Activated CD4-positive, alpha-beta T cell treated with anti-CD3 and anti-CD28 coated beads, Interleukin-10, Interleukin-2, amounts not matched to agents 100 ng/mL and 50 ng/mL, durations not matched to agents 16 hours and 8 hours (primary cell): ENCODE data around the gene ZNF335.
A peak's percentile ranks its signal among the peaks of the same experiment; 100 is the strongest.
"Not testable (repeated sequence)": the region's sequence is repeated elsewhere in the genome, so short reads cannot be mapped to it uniquely, and the experiment has no call there.

Source experiments
- DNase-seq: peaks from one replicate; pipeline ENCODE4 v3.0.0-alpha.2; 2020

The ZNF335 gene

DNA sequence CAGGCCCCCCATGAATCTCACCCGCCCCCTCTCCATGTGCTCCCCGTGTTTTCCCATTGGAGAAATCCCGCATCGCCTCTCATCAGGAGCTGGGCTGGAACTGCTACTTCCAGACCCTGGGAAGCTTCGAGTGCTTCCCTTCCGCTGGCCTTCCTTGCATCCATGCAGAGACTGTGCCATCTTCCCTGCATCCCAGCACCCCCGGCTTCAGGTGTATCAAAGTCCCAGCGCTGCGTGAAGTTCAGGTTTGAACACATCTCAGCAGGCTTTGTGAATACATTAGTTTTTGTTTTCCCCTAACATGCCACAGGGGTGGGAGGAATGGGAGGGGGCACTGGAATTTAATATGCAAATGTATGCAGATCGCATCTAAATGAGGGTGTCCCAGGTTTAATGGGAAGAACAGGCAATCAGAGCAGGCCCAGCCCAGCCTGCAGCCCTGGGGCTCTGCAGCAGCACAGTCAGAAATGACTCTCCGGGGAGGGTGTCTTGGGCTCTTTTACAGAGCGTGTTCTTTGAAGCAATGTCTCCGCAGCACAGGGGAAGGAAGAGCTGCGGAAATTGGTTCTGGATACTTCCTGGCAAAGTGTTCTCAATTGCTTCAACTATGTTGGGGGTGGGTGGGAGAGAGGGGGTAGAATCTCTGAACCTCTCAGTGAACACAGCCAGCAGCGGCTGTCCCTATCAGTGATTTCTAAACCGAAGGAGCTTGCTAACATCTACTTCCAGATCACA is 28.4 kb upstream of the ZNF335 start:
- DNase-seq, result peak; percentile 26

DNA sequence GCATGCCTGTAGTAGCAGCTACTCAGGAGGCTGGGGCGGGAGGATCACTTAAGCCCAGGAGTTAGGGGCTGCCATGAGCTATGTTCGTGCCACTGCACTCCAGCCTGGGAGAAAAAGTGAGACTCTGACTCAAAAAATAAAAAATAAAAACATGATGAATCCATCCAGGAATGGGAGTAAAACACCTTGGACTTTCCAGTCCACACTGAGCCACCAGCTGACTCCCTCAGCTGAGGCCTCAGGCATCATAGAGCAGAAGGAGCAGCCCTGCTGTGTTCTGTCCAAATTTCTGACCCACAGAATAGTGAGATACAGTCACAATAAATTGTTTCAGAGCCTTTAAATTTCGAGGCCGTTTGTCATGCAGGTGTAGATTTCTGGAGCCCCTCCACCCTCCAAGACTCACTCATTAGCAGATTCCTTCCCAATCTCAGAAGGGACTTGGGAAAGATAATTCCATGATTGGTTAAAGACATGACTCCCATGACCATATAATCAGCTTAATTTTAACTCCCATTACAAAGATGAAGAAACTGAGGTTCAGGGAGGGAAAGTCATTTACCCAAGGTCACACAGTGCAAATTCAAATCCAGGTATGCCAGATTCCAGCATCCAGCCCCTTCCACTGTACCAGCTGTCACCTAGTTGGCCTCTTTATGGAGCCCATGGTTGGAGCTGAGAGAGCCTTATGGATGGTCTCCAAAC is 27.7 kb upstream of the ZNF335 start:
- DNase-seq, result no peak

- peak; percentile 48 for DNase-seq
Observed at GRCh38 chr20:45998761-45999160, 26.8 kb upstream of the ZNF335 start.

DNA sequence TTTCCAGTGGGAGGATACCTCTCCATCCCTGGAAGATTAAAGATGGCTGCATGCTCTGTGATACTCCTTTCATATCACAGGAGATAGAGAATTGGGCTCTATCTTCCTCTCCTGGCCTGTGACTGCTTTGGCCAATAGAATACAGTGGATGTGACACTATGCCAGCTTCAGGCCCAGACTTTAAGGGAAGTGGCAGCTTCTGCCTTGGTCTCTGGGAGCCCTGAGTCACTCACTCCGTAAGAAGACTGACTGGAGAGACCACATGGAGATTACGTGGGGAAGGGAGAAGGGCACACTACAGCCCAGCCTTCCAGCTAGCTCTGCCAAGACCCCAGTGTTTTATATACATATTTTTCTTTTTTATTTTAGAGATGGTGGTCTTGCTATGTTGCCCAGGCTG is 26.3 kb upstream of the ZNF335 start:
- no peak for DNase-seq

DNA sequence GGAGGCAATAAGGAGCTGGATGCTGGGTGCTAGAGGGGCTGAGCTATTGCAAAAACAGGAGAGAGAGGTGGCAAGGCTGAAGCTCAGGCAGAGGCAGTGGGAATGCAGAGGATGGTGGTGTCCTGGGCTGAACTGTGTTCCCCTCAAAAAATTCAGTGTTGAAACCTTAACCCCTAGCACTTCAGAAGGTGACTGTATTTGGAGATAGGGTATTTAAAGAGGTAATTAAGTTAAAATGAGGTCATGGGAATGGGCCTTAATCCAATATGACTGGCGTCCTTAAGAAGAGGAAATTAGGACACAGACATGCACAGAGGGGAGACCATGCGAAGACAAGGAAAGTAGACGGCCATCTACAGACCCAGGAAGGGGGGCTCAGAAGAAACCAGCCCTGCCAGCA is 25.2 kb upstream of the ZNF335 start:
- no peak for DNase-seq

GRCh38 chr20:45995495-45996097 is 23.6 kb upstream of the ZNF335 start:
- not testable (repeated sequence) for DNase-seq

DNA sequence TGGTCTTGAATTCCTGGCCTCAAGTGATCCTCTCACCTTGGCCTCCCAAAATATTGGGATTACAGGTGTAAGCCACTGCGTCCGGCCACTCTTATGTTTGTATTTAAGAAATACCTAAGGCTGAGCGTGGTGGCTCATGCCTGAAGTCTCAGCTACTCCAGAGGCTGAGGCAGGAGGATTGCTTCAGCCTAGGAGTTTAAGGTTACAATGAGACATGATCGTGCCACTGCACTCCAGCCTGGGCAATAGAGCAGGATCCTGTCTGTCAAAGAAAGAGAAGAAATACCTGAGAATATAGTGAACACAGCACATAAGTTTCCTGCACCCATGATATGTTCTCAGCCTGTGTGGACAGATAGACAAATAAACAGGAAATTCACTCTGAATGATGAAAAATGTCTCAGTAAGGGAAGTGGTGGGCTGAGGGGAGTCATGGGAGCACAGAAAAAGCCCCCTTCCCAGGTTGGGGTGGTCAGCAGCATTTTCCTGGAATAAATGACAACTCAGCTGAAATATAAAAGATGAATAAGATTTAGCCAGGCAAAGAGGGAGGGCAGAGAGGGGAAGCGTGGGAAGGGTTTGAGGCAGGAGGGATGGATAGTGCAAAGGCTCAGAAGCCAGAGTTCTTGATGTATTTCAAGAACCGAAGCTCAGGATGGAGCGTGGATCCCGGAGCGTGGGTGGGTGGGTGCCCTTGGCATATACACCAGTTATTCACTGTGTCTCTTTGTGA is 22.9 kb upstream of the ZNF335 start:
- DNase-seq, result no peak

DNA sequence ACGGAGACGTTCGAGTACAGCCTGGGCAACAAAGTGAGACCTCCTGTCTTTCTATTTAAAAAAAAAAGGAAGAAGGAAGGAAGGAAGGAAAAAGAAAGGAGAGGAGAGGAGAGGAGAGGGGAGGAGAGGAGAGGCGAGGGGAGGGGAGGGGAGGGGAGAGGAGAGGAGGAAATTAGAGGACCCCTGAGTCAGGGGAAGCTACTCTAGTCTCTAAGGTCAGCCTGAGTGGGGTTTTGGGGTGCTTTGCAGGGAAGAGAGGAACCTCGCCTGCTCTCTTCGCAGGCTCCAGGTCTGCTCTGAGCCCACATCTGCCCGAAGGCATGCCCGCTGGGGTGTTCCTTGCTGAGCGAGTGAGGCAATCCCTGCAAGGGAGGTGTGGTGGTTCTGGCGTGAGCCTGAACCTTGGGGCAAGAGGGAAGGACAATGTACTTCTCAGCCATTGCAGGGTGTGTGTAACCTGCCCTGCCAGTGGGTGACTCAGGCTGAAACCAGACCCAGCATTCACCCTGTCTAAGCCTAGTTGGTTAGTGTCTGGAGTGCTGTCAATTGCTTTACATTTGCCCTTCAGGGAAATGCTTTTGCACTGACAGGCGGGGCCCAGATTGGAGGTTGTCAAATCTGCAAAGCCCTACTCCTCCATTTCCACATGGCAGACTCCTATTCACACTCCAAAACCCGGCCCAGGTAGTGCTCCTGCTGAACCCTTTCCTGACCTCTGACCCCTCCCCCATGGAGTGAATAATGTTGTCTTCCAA is 21.4 kb upstream of the ZNF335 start:
- DNase-seq, result no peak

DNA sequence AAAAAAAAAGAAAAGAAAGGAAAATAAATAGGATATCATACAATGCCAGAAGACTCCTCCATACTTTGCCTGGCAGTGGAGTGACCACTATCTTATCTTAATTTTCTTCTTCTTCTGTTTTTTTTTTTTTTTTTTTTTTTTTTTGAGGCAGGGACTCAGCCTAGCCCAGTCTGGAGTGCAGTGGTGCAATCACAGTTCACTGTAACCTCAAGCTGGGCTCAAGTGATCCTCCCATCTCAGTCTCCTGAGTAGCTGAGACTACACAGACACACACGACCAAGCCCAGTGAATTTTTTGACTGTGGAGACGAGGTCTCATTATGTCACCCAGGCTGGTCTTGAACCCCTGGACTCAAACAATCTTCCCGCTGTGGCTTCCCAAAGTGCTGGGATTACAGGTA is 19.6 kb upstream of the ZNF335 start:
- no peak for DNase-seq

DNA sequence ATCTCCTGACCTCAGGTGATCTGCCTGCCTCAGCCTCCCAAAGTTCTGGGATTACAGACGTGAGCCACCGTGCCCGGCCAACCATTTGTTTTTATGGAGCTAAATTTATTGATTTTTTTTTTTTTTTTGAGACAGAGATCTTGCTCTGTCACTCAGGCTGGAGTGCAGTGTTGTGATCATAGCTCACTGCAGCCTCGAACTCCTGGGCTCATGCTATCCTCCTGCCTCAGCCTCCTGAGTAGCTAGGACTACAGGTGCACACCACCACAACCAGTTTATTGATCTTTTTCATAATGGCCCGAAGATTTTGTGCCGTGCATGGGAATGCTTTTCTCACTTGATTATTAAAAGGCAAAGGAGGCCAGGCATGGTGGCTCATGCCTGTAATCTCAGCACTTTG is 16.8 kb upstream of the ZNF335 start:
- DNase-seq, result not testable (repeated sequence)

DNA sequence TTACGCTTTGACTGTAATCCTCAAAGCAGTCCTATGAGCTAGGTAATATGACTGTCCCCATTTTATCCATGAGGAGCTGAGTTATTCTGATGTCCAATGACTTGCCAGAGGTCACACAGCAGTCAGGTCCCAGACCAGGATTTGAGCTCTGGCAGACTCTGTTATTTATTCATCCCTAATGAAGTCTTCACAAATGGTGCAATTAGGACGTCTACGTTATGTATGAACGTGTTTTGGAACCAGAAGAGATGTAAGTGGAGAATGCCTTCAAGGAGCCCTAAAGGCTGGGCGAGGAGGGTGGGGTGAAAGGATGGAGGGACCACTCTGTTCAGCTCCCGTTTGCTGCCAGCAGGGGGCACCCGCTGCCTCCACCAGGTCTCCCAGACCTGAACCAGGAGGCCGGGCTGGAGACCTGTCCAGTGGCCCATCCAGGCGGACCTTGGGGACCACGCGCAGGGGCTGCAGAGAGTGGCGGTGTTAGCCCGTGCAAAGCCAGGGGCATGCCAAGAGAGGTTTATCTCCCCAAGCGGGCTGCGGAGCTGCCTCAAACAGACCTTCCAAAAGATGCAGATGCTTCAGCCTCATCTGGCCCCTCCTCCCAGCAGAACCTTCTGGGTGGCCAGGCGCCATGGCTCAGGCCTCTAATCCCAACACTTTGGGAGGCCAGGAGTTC is 15.2 kb upstream of the ZNF335 start:
- DNase-seq, result peak; percentile 80

GRCh38 chr20:45985573-45985972 is 13.6 kb upstream of the ZNF335 start:
- DNase-seq, result no peak

DNA sequence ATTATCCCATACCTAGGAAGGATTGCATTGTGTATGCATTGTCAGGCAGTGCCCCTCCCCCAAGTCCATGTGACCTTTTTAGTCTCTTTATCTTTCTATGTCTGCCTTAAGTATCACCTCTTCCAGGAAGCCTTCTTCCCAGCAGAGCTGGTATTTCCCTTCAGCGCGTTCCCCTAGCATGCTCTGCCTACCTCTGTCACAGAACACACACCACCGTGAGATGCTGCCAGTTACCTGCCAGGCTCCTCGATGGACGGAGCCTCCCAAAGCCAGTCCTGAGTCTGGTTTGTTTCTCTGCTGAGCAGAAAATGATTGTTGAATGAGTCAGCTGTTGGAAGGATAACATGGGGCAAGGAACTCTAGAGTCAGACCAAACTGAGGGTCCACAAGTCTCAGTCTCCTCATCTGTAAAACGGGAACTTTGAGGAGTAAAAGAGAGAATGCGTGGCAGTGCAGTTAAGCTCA is 11.3 kb upstream of the ZNF335 start:
- DNase-seq, result no peak

GRCh38 chr20:45981261-45981660 is 9.3 kb upstream of the ZNF335 start:
- DNase-seq, result no peak

- DNase-seq, result no peak
Observed at GRCh38 chr20:45976086-45976485, 4.1 kb upstream of the ZNF335 start.

GRCh38 chr20:45975686-45976085 is 3.7 kb upstream of the ZNF335 start:
- no peak for DNase-seq

DNA sequence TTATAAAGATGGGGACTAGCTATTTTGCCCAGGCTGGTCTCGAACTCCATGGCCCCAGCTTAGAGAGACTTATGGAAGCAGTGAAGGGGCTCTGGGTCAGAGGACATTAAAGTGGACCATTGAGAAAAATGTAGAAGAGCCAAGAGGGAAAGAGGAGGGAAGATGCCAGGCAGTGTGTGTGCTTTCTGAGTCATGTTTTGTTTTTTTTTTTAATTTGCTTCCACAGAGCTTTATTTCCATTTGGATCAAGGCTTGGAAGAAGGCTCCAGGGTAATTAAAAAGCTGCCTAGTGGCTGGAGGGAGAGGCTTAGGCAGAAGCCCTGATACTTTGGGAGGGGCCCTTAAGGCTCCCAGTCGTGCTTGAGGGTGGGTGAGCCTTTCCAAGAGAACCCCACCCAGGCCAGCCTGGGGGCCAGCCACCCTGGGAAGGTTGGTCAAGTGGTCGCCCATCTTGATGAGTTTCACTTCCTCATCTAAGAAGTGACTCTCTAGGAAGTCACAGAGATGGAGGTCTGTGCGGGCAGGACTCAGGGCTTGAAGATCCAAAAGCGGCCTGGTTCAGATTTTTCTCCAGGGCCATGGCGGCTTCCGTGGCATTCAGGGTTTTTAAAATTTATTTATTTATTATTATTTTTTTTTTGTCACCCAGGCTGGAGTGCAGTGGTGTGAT is 3.0 kb upstream of the ZNF335 start:
- no peak for DNase-seq

GRCh38 chr20:45972500-45973183 is 639 bp upstream of the ZNF335 start:
- peak; percentile 96 for DNase-seq

- no peak for DNase-seq
Observed at GRCh38 chr20:45971425-45971674, 653 bp downstream of the ZNF335 start.

DNA sequence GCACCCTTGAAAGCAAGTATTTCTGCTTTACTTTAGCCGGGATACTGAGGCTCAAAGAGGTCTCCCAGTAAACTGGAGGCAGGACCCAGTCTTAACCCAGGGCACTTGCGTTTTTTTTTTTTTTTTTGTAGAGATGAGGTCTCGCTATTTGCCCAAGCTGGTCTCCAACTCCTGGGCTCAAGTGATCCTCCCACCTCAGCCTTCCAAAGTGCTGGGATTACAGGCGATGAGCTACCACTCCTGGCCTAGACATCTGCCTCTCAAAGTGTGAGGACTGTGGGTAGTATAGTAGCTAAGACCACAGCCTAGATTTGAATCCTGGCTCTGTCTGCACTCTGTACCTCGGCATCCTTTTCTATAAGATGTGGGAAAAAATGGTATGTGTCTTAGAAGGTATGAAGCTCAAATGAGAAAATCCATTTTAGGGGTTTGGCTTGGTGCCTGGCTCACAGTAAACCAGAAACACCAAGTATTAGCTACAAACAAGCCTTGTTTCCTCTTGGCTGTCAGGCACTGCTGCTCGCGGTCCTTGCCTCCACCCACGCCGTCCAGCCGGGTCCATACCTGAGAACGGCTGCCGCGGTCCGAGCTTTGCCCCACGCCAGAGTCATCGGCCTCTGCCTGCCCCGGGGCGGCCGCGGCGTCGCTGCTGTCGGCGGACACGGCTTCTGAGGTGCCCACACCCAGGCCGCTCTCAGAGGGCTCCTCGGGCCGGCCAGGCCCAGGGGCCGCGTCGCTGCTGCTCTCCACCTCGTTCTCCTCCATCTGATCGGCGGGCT is 1.2 kb downstream of the ZNF335 start:
- DNase-seq, result no peak
